Mucosa of descending colon (tissue), 3 donors: ENCODE data around the gene PIK3CG. TPM values are rescaled to one million over a fixed set of nuclear protein-coding genes. Genes with fewer than 3 reads are reported as not detected.

Source experiments
- ATAC-seq: fragments of 200-7000 bp; cut with Tn5 transposase; one replicate; pipeline ENCODE4 v1.9.1; 2020; ENCODE audit warnings: mild to moderate bottlenecking, moderate library complexity
- DNase-seq, 3 donors: peaks; one replicate each; pipeline ENCODE4 v3.0.0-alpha.2; 2020
- H3K36me3 ChIP-seq: fragments of 200-600 bp; one replicate; pipeline ENCODE4 v1.8.0; 2021; ENCODE audit warnings: low read depth, mild to moderate bottlenecking
- H3K4me1 ChIP-seq: fragments of 200-600 bp; one replicate; pipeline ENCODE4 v1.8.0; 2021; ENCODE audit warnings: low read depth, mild to moderate bottlenecking
- H3K4me3 ChIP-seq: fragments of 200-600 bp; one replicate; pipeline ENCODE4 v1.8.0; 2021; ENCODE audit warnings: mild to moderate bottlenecking
- H3K9me3 ChIP-seq: fragments of 200-600 bp; one replicate; pipeline ENCODE4 v1.8.0; 2021; ENCODE audit warnings: mild to moderate bottlenecking
- CTCF ChIP-seq: fragments of 200-600 bp; IDR thresholded peaks from one replicate; pipeline ENCODE4 v1.8.0; 2022; ENCODE audit warnings: antibody characterized with exemption, mild to moderate bottlenecking
- intact Hi-C, 2 donors: fragments of 100-400 bp; cut with DNase I in 1 of 2; cut with micrococcal nuclease in 1 of 2; formaldehyde crosslinking; loops; one replicate each; pipeline versions ENCODE4 v1.11.0 to v1.11.1; 2022; cut with DNase I, micrococcal nuclease
- total RNA-seq, 3 donors: library from RNA; stranded (reverse); fragmentation: NEBNext Ultra II Directional in 2 of 3; extraction: Animal tissue kit (Norgen Biotek cat#: 25700) in 2 of 3; gene quantifications; one replicate each; pipeline versions ENCODE4 v1.2.1 to v1.2.4, GENCODE V29; 2021 to 2023
- donor health status: DM: no; HTN: no; CAD: no; lungs with moderate emphysema.
- donor health status: DM: no; HTN: no; CAD: no.
- donor health status: DM: no; HTN: yes; CAD: no.

PIK3CG gene
- total RNA-seq, 3 donors from 2014 or later, result 3.1 to 7.1 (median 5.5) TPM

DNA sequence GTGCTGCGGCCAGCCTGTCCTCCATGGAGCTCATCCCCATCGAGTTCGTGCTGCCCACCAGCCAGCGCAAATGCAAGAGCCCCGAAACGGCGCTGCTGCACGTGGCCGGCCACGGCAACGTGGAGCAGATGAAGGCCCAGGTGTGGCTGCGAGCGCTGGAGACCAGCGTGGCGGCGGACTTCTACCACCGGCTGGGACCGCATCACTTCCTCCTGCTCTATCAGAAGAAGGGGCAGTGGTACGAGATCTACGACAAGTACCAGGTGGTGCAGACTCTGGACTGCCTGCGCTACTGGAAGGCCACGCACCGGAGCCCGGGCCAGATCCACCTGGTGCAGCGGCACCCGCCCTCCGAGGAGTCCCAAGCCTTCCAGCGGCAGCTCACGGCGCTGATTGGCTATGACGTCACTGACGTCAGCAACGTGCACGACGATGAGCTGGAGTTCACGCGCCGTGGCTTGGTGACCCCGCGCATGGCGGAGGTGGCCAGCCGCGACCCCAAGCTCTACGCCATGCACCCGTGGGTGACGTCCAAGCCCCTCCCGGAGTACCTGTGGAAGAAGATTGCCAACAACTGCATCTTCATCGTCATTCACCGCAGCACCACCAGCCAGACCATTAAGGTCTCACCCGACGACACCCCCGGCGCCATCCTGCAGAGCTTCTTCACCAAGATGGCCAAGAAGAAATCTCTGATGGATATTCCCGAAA, 2.7 kb downstream of the PIK3CG start:
- intact Hi-C loops, result no loop called here
- no peak for ATAC-seq

GRCh38 chr7:106868364-106868763, 3.3 kb downstream of the PIK3CG start:
- Histone ChIP-seq H3K36me3 (no peaks in the 10 kb centered on the region), H3K4me3 (no peak overlapping the region), H3K9me3 (no peaks in the 10 kb centered on the region), H3K4me1 (peaks cover 3% of the 10 kb centered on the region)
- ATAC-seq (no peak), DNase-seq (peak in 1 of 3 donors; percentile 49)
- TF ChIP-seq CTCF, result no peak
- intact Hi-C loops, result no loop called here

More for the DNA sequence above, 2.7 kb downstream of the PIK3CG start:
- no peak for TF ChIP-seq CTCF
- no peaks in the 10 kb centered on the region for H3K36me3 ChIP-seq
- H3K9me3 ChIP-seq, result no peaks in the 10 kb centered on the region
- peaks cover 3% of the 10 kb centered on the region for H3K4me1 ChIP-seq
- H3K4me3 ChIP-seq, result no peak overlapping the region
- peak in 1 of 3 donors; percentile 50 for DNase-seq

GRCh38 chr7:106869954-106870353, 4.9 kb downstream of the PIK3CG start:
- ATAC-seq, result no peak
- H3K4me3 ChIP-seq, result no peak overlapping the region
- H3K4me1 ChIP-seq, result no peaks in the 10 kb centered on the region
- TF ChIP-seq CTCF, result no peak
- H3K36me3 ChIP-seq, result no peaks in the 10 kb centered on the region
- H3K9me3 ChIP-seq, result no peaks in the 10 kb centered on the region
- intact Hi-C loops, result no loop called here
- DNase-seq, result no peak

GRCh38 chr7:106870528-106870927, 5.4 kb downstream of the PIK3CG start:
- no peak for TF ChIP-seq CTCF
- no peaks in the 10 kb centered on the region for H3K9me3 ChIP-seq
- no peak overlapping the region for H3K4me3 ChIP-seq
- H3K4me1 ChIP-seq, result no peaks in the 10 kb centered on the region
- DNase-seq (no peak), ATAC-seq (no peak)
- intact Hi-C loops, result no loop called here
- H3K36me3 ChIP-seq, result no peaks in the 10 kb centered on the region

GRCh38 chr7:106870983-106871410, 5.9 kb downstream of the PIK3CG start:
- ATAC-seq, result peak; percentile 57
- Histone ChIP-seq H3K4me3 (no peak overlapping the region), H3K4me1 (no peaks in the 10 kb centered on the region), H3K36me3 (no peaks in the 10 kb centered on the region), H3K9me3 (no peaks in the 10 kb centered on the region)
- DNase-seq, result no peak
- intact Hi-C loops, result no loop called here
- no peak for TF ChIP-seq CTCF
